ENCODE measurements around the gene DPP6.
"Not testable (repeated sequence)": the region's sequence is repeated elsewhere in the genome, so short reads cannot be mapped to it uniquely, and the experiment has no call there.

DPP6 gene

DNA sequence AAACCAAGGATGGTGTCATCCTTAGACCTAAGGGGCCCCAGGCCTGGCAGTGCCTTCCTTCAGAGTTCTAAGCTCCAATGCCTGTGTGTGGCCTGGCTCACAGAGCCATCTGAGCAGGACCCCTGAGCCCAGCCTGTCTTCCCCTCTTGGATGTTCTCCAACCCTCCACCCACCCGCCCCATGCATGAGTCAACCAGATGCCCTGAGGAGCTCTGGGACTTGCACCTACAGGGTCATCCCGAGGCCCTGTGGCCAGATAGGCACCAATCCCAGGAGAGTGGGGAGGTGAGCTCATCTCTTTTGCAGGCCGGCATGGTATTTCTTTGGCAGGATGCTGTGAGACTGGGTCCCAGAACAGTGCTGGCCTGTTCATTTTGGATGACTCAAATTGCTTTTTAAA lies 103.7 kb downstream of the DPP6 start:
- no CpG with 5 or more reads among the region's 3 CpGs for WGBS (ENCODE audit: insufficient coverage)
- CTCF ChIA-PET; H3K36me3 ChIP-seq (ENCODE audit: control insufficient read depth in 4 of 4, insufficient read depth in 4 of 4, low read length in 3 of 4); H3K4me1 ChIP-seq (ENCODE audit: control extremely low read depth in 1 of 4, control insufficient read depth in 4 of 4, insufficient read depth in 4 of 4, low read length in 3 of 4); POLR2A ChIA-PET; H3K27me3 ChIP-seq (replicated peaks in 2 of 5; ENCODE audit: control insufficient read depth in 4 of 5, insufficient read depth in 5 of 5, low read length in 4 of 5); DNase-seq; H3K9me3 ChIP-seq (ENCODE audit: control extremely low read depth in 1 of 5, control insufficient read depth in 4 of 5, insufficient read depth in 2 of 5, low read depth in 1 of 5, low read length in 4 of 5); H3K4me3 ChIP-seq (ENCODE audit: control insufficient read depth in 1 of 7, extremely low read depth in 1 of 7, insufficient read depth in 4 of 7, low read depth in 2 of 7, low read length in 6 of 7); H3K27ac ChIP-seq (ENCODE audit: insufficient read depth in 1 of 2, low read depth in 1 of 2, low read length in 2 of 2, poor library complexity in 1 of 2, severe bottlenecking in 2 of 2): not testable (repeated sequence)

GRCh38 chr7:154162921-154163320 lies 110.7 kb downstream of the DPP6 start:
- CTCF ChIA-PET; H3K4me3 ChIP-seq (ENCODE audit: control insufficient read depth in 1 of 7, extremely low read depth in 1 of 7, insufficient read depth in 4 of 7, low read depth in 2 of 7, low read length in 6 of 7); H3K27ac ChIP-seq (ENCODE audit: insufficient read depth in 1 of 2, low read depth in 1 of 2, low read length in 2 of 2, poor library complexity in 1 of 2, severe bottlenecking in 2 of 2); POLR2A ChIA-PET; H3K27me3 ChIP-seq (replicated peaks in 2 of 5; ENCODE audit: control insufficient read depth in 4 of 5, insufficient read depth in 5 of 5, low read length in 4 of 5); H3K9me3 ChIP-seq (ENCODE audit: control extremely low read depth in 1 of 5, control insufficient read depth in 4 of 5, insufficient read depth in 2 of 5, low read depth in 1 of 5, low read length in 4 of 5); DNase-seq; H3K4me1 ChIP-seq (ENCODE audit: control extremely low read depth in 1 of 4, control insufficient read depth in 4 of 4, insufficient read depth in 4 of 4, low read length in 3 of 4); H3K36me3 ChIP-seq (ENCODE audit: control insufficient read depth in 4 of 4, insufficient read depth in 4 of 4, low read length in 3 of 4): not testable (repeated sequence)
- WGBS (ENCODE audit: insufficient coverage) = 100% methylated on average over 4 of the region's 6 CpGs

GRCh38 chr7:154163642-154164041 lies 111.4 kb downstream of the DPP6 start:
- H3K27ac ChIP-seq (ENCODE audit: insufficient read depth in 1 of 2, low read depth in 1 of 2, low read length in 2 of 2, poor library complexity in 1 of 2, severe bottlenecking in 2 of 2); H3K27me3 ChIP-seq (replicated peaks in 2 of 5; ENCODE audit: control insufficient read depth in 4 of 5, insufficient read depth in 5 of 5, low read length in 4 of 5); POLR2A ChIA-PET; H3K9me3 ChIP-seq (ENCODE audit: control extremely low read depth in 1 of 5, control insufficient read depth in 4 of 5, insufficient read depth in 2 of 5, low read depth in 1 of 5, low read length in 4 of 5); H3K36me3 ChIP-seq (ENCODE audit: control insufficient read depth in 4 of 4, insufficient read depth in 4 of 4, low read length in 3 of 4); H3K4me3 ChIP-seq (ENCODE audit: control insufficient read depth in 1 of 7, extremely low read depth in 1 of 7, insufficient read depth in 4 of 7, low read depth in 2 of 7, low read length in 6 of 7); DNase-seq; CTCF ChIA-PET; H3K4me1 ChIP-seq (ENCODE audit: control extremely low read depth in 1 of 4, control insufficient read depth in 4 of 4, insufficient read depth in 4 of 4, low read length in 3 of 4): not testable (repeated sequence)
- WGBS (ENCODE audit: insufficient coverage) = no CpG with 5 or more reads among the region's 3 CpGs

- Histone ChIP-seq H3K27ac (ENCODE audit: insufficient read depth in 1 of 2, low read depth in 1 of 2, low read length in 2 of 2, poor library complexity in 1 of 2, severe bottlenecking in 2 of 2) (no peak overlapping the region), H3K27me3 (replicated peaks in 2 of 5; ENCODE audit: control insufficient read depth in 4 of 5, insufficient read depth in 5 of 5, low read length in 4 of 5) (no peaks in the 10 kb centered on the region), H3K4me3 (ENCODE audit: control insufficient read depth in 1 of 7, extremely low read depth in 1 of 7, insufficient read depth in 4 of 7, low read depth in 2 of 7, low read length in 6 of 7) (no peak overlapping the region), H3K4me1 (ENCODE audit: control extremely low read depth in 1 of 4, control insufficient read depth in 4 of 4, insufficient read depth in 4 of 4, low read length in 3 of 4) (no peaks in the 10 kb centered on the region), H3K9me3 (ENCODE audit: control extremely low read depth in 1 of 5, control insufficient read depth in 4 of 5, insufficient read depth in 2 of 5, low read depth in 1 of 5, low read length in 4 of 5) (no peaks in the 10 kb centered on the region), H3K36me3 (ENCODE audit: control insufficient read depth in 4 of 4, insufficient read depth in 4 of 4, low read length in 3 of 4) (no peaks in the 10 kb centered on the region)
- no peak for DNase-seq
- WGBS (ENCODE audit: insufficient coverage) = 43% methylated on average over 1 of the region's 4 CpGs
- CTCF ChIA-PET = no interaction called here
- POLR2A ChIA-PET = no interaction called here
These were observed 114.9 kb downstream of the DPP6 start for GRCh38 chr7:154167051-154167450.

DNA sequence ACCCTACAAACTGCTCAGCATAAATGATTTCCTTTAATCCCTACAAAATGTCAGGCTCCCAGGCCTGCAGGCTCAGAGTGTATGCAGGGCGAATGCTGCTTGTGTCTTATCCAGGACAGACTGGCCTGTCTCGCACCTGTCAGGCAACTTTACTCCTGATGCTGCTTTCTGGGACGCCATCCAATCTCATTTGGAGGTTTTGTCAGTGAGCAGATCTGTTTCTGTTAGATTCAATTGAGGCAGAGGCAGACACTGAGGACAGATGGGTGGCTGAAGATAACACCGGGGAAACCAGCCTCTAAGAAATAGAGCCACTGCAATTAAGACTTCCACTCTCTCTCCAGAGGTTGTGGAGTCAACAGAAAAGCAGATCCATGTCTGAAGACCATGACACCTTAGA lies 115.6 kb downstream of the DPP6 start:
- DNase-seq = no peak
- WGBS (ENCODE audit: insufficient coverage) = 72% methylated on average over 4 of the region's 4 CpGs
- H3K9me3 ChIP-seq (ENCODE audit: control extremely low read depth in 1 of 5, control insufficient read depth in 4 of 5, insufficient read depth in 2 of 5, low read depth in 1 of 5, low read length in 4 of 5) = no peaks in the 10 kb centered on the region
- CTCF ChIA-PET = no interaction called here
- no peak overlapping the region for H3K4me3 ChIP-seq (ENCODE audit: control insufficient read depth in 1 of 7, extremely low read depth in 1 of 7, insufficient read depth in 4 of 7, low read depth in 2 of 7, low read length in 6 of 7)
- POLR2A ChIA-PET = no interaction called here
- no peaks in the 10 kb centered on the region for H3K4me1 ChIP-seq (ENCODE audit: control extremely low read depth in 1 of 4, control insufficient read depth in 4 of 4, insufficient read depth in 4 of 4, low read length in 3 of 4)
- H3K36me3 ChIP-seq (ENCODE audit: control insufficient read depth in 4 of 4, insufficient read depth in 4 of 4, low read length in 3 of 4) = no peaks in the 10 kb centered on the region
- no peak overlapping the region for H3K27ac ChIP-seq (ENCODE audit: insufficient read depth in 1 of 2, low read depth in 1 of 2, low read length in 2 of 2, poor library complexity in 1 of 2, severe bottlenecking in 2 of 2)
- no peaks in the 10 kb centered on the region for H3K27me3 ChIP-seq (replicated peaks in 2 of 5; ENCODE audit: control insufficient read depth in 4 of 5, insufficient read depth in 5 of 5, low read length in 4 of 5)

DNA sequence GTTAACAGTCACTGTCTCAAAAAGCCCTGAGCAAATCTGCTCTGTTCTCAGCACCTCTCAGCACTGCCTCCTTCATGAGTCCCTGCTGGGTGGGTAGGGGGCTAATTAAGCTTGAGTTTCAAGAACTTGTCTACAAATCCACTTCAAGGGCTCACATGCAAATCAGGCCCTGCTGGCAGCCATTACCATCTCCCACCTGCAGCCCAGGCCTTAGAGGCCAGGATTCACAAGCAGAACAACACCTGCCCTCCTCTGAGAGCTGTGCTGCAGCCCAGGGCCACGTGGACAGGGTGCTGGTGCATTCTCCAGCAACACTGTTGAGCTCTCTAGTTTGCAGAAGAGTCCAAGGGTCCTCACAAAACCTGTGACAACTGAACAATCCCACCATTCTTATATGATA lies 119.2 kb downstream of the DPP6 start:
- no peaks in the 10 kb centered on the region for H3K27me3 ChIP-seq (replicated peaks in 2 of 5; ENCODE audit: control insufficient read depth in 4 of 5, insufficient read depth in 5 of 5, low read length in 4 of 5)
- H3K36me3 ChIP-seq (ENCODE audit: control insufficient read depth in 4 of 4, insufficient read depth in 4 of 4, low read length in 3 of 4) = no peaks in the 10 kb centered on the region
- no peaks in the 10 kb centered on the region for H3K4me1 ChIP-seq (ENCODE audit: control extremely low read depth in 1 of 4, control insufficient read depth in 4 of 4, insufficient read depth in 4 of 4, low read length in 3 of 4)
- ChIA-PET POLR2A (no interaction called here), CTCF (no interaction called here)
- no peak for DNase-seq
- H3K27ac ChIP-seq (ENCODE audit: insufficient read depth in 1 of 2, low read depth in 1 of 2, low read length in 2 of 2, poor library complexity in 1 of 2, severe bottlenecking in 2 of 2) = no peak overlapping the region
- H3K4me3 ChIP-seq (ENCODE audit: control insufficient read depth in 1 of 7, extremely low read depth in 1 of 7, insufficient read depth in 4 of 7, low read depth in 2 of 7, low read length in 6 of 7) = no peak overlapping the region
- WGBS (ENCODE audit: insufficient coverage) = no CpG with 5 or more reads among the region's 1 CpG
- H3K9me3 ChIP-seq (ENCODE audit: control extremely low read depth in 1 of 5, control insufficient read depth in 4 of 5, insufficient read depth in 2 of 5, low read depth in 1 of 5, low read length in 4 of 5) = no peaks in the 10 kb centered on the region

- Histone ChIP-seq H3K9me3 (ENCODE audit: control extremely low read depth in 1 of 5, control insufficient read depth in 4 of 5, insufficient read depth in 2 of 5, low read depth in 1 of 5, low read length in 4 of 5) (no peaks in the 10 kb centered on the region), H3K27ac (ENCODE audit: insufficient read depth in 1 of 2, low read depth in 1 of 2, low read length in 2 of 2, poor library complexity in 1 of 2, severe bottlenecking in 2 of 2) (no peak overlapping the region), H3K27me3 (replicated peaks in 2 of 5; ENCODE audit: control insufficient read depth in 4 of 5, insufficient read depth in 5 of 5, low read length in 4 of 5) (no peaks in the 10 kb centered on the region), H3K4me1 (ENCODE audit: control extremely low read depth in 1 of 4, control insufficient read depth in 4 of 4, insufficient read depth in 4 of 4, low read length in 3 of 4) (no peaks in the 10 kb centered on the region), H3K4me3 (ENCODE audit: control insufficient read depth in 1 of 7, extremely low read depth in 1 of 7, insufficient read depth in 4 of 7, low read depth in 2 of 7, low read length in 6 of 7) (no peak overlapping the region), H3K36me3 (ENCODE audit: control insufficient read depth in 4 of 4, insufficient read depth in 4 of 4, low read length in 3 of 4) (no peaks in the 10 kb centered on the region)
- CTCF ChIA-PET = no interaction called here
- POLR2A ChIA-PET = no interaction called here
- no peak for DNase-seq
- WGBS (ENCODE audit: insufficient coverage) = 78% methylated on average over 2 of the region's 3 CpGs
These were observed 120.0 kb downstream of the DPP6 start for GRCh38 chr7:154172236-154172635.

GRCh38 chr7:154177584-154177983 lies 125.4 kb downstream of the DPP6 start:
- POLR2A ChIA-PET = no interaction called here
- Histone ChIP-seq H3K27ac (ENCODE audit: insufficient read depth in 1 of 2, low read depth in 1 of 2, low read length in 2 of 2, poor library complexity in 1 of 2, severe bottlenecking in 2 of 2) (no peak overlapping the region), H3K9me3 (ENCODE audit: control extremely low read depth in 1 of 5, control insufficient read depth in 4 of 5, insufficient read depth in 2 of 5, low read depth in 1 of 5, low read length in 4 of 5) (no peaks in the 10 kb centered on the region), H3K27me3 (replicated peaks in 2 of 5; ENCODE audit: control insufficient read depth in 4 of 5, insufficient read depth in 5 of 5, low read length in 4 of 5) (no peaks in the 10 kb centered on the region), H3K4me3 (ENCODE audit: control insufficient read depth in 1 of 7, extremely low read depth in 1 of 7, insufficient read depth in 4 of 7, low read depth in 2 of 7, low read length in 6 of 7) (no peak overlapping the region), H3K4me1 (ENCODE audit: control extremely low read depth in 1 of 4, control insufficient read depth in 4 of 4, insufficient read depth in 4 of 4, low read length in 3 of 4) (no peaks in the 10 kb centered on the region), H3K36me3 (ENCODE audit: control insufficient read depth in 4 of 4, insufficient read depth in 4 of 4, low read length in 3 of 4) (no peaks in the 10 kb centered on the region)
- no peak for DNase-seq
- WGBS (ENCODE audit: insufficient coverage) = 95% methylated on average over 6 of the region's 7 CpGs
- CTCF ChIA-PET = no interaction called here
